ENCODE data around the gene P2RY1.

Gene P2RY1

GRCh38 chr3:152834776-152835600 is at the start of gene P2RY1:
Gene P2RY1 (plus strand): TSS chr3:152835131. CDS start chr3:152835783, 652 bp downstream.
- intact Hi-C loops (cut with DNase I), result no loop called here
- peak; percentile 20 to 90 (median 38) for DNase-seq

GRCh38 chr3:152786977-152787681 is 47.8 kb upstream of the P2RY1 start:
- no peak for DNase-seq
- intact Hi-C loops (cut with DNase I), result no loop called here

GRCh38 chr3:152790651-152791387 is 44.1 kb upstream of the P2RY1 start:
- intact Hi-C loops (cut with DNase I), result no loop called here
- no peak for DNase-seq

DNA sequence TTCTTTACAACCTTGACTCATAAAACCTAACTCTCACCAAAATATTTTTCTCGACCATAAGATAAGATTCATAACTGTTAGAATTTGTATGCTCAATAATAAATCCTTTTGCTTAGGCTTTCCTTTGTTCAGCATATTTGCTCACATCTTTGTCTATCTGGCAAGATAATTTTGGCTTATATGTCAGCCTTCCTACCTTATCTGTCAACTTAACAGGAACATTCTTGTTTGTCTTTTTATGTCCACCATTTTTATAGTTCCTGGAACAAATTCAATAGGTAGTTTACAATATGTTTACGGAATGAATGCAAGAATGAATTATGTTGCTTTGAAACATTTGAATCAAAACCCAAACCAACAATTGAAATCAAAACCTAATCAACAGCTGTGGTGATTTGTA is 41.0 kb upstream of the P2RY1 start:
- DNase-seq, result no peak
- intact Hi-C loops (cut with DNase I), result no loop called here

GRCh38 chr3:152797751-152798432 is 37.0 kb upstream of the P2RY1 start:
- DNase-seq, result no peak
- intact Hi-C loops (cut with DNase I), result no loop called here

- no peak for DNase-seq
- intact Hi-C loops (cut with DNase I), result no loop called here
Observed at GRCh38 chr3:152811974-152812760, 22.8 kb upstream of the P2RY1 start.

DNA sequence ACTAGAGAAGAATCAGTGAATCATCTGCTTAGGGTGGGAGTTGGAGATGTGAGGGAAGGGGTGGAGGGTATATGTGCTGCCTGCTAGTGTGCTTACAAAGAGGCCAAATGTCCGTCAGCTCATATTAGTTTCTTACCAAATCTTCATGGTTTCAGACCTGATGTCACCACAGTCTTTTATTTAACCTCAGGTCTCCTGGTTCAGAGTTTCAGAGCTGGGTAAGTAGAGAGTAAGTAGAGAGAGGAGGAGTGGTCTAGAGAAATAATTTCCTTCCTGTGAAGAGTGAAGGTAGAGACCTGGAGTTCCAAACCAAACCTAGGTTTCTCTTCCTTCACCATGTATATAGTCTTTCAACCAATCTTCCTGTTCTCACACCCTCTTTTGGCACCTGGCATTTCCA is 17.5 kb upstream of the P2RY1 start:
- no peak for DNase-seq
- intact Hi-C loops (cut with DNase I), result no loop called here

GRCh38 chr3:152818027-152818426 is 16.9 kb upstream of the P2RY1 start:
- DNase-seq, result no peak
- intact Hi-C loops (cut with DNase I), result no loop called here

DNA sequence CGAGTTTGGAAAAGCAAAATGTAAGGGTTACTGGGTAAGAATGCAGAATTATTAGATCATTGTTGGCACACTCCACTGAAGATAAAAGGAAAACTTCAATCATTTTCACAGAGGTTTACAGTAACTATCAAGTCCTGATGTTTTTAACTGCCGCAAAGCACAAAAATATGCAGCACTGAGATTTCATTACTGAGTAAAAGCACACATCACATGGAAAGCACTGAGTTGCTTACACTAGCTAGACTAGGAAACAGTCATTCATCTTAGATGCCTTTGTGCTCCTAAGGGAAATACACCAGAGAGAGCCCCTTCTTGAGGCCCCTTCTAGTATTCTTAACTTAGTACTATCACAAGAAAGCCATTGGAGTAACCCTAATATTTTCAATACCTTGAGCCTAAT is 11.8 kb upstream of the P2RY1 start:
- no peak for DNase-seq
- intact Hi-C loops (cut with DNase I), result no loop called here

GRCh38 chr3:152823781-152824180 is 11.2 kb upstream of the P2RY1 start:
- intact Hi-C loops (cut with DNase I), result no loop called here
- DNase-seq, result no peak

- no peak for DNase-seq
- intact Hi-C loops (cut with DNase I), result no loop called here
Observed at GRCh38 chr3:152825566-152825965, 9.4 kb upstream of the P2RY1 start.

GRCh38 chr3:152826476-152826875 is 8.5 kb upstream of the P2RY1 start:
- intact Hi-C loops (cut with DNase I), result no loop called here
- no peak for DNase-seq

- intact Hi-C loops (cut with DNase I), result no loop called here
Observed at GRCh38 chr3:152827313-152827712, 7.6 kb upstream of the P2RY1 start.

DNA sequence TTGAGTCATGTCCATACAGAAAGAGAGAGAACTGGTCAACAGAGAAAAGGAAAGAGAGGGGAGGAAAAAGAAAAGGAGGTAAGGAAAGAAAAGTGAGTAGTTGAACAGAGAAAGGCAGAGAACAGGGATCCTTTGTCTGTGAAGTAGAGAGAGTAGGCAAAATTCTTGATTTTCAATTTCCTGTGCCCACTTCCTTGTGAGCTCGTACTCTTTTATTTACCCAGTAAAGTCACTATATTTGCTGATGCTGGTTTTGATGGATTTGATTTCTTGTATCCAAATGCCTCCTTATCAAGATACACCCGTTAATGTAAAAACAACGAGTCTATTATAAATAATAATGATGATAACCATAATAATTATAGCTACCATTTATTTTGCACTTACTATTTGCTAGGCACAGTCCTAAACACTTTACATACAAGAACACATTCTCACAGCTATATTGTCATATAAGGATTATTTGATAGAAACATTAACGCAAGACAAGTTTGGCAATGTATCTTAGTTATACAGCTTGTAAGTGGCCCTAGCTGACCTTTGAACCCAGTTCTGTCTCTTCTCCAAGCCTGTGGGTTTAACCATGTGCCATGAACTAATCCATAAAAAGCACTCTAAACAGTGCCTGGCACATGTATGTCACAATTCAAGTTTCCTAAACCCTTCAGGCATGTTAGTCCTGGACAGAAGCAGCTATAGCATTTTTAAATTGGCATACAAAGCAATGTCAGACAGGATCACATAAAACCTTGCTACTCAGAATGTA is 6.7 kb upstream of the P2RY1 start:
- intact Hi-C loops (cut with DNase I), result no loop called here
- no peak for DNase-seq

More at GRCh38 chr3:152827313-152827712, 7.6 kb upstream of the P2RY1 start:
- DNase-seq, result no peak

DNA sequence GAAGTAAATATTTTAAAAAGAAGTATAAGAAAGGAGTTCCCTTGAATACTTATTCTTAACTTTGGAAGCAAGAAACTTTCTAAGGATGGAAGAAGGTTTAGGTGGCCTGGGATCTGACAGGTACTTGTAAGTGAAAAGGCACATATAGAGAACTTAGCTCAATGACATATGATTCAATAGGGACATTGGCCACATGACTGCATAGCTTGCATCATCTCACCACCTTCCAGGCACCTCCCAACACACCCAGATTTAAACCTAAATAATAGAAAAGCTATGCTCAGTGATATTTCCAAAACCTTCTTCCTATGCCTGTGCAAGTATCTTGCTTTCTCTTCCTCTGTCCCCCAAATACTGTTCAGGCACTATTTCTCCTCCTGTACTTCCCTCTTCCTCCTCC is 4.7 kb upstream of the P2RY1 start:
- intact Hi-C loops (cut with DNase I), result no loop called here
- no peak for DNase-seq

GRCh38 chr3:152832046-152832445 is 2.9 kb upstream of the P2RY1 start:
- intact Hi-C loops (cut with DNase I), result no loop called here
- peak in 1 of 10 donors; percentile 67 for DNase-seq

DNA sequence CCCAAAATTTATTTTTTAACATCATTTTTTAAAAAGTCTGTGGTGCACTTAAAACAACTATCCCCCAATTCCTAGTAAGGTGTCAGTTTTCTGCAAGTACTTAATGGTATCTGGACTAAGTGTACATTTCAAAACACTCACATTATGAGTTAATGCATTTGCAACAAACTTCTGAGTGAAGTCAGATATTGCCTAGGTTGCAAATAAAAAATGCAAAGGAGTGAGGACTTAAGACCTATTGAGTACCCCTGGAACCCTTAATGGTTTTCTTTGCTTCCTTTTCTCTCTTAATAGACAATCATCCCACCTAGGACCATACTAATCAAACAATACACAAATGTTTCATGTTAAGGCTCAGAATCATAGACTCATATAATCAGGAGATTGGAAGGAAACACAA is 1.8 kb upstream of the P2RY1 start:
- no peak for DNase-seq
- intact Hi-C loops (cut with DNase I), result no loop called here

- intact Hi-C loops (cut with DNase I), result no loop called here
- DNase-seq, result peak in 3 of 10 donors; percentile 4 to 85 (median 17)
Observed at GRCh38 chr3:152834191-152834775, 648 bp upstream of the P2RY1 start.

Measured in posterior cingulate gyrus (tissue), 11 donors.